Stimulated activated effector memory CD8-positive, alpha-beta T cell treated with anti-CD3 and anti-CD28 coated beads, Interleukin-12 subunit alpha, Interleukin-12 subunit beta, amount 100 ng/mL, for 72 hours (primary cell): Measurements from ENCODE around the gene SLC25A21.

ENCODE experiments used
- ATAC-seq: fragments of 150-1000 bp; cut with Tn5 transposase; 2 replicates; pipeline ENCODE4 v1.10.0; 2021
- DNase-seq, 2 donors: peaks; one replicate each; pipeline ENCODE4 v3.0.0; 2021 to 2022; ENCODE audit warnings: low spot score in 2 of 2
- H3K27ac Mint-ChIP-seq: one replicate; pipeline ENCODE4 v1.8.0; 2022; ENCODE audit warnings: mild to moderate bottlenecking, mixed read lengths
- H3K36me3 Mint-ChIP-seq: one replicate; pipeline ENCODE4 v1.8.0; 2022; ENCODE audit warnings: mild to moderate bottlenecking, mixed read lengths
- H3K4me1 Mint-ChIP-seq: one replicate; pipeline ENCODE4 v1.8.0; 2022; ENCODE audit warnings: mixed read lengths
- H3K4me3 Mint-ChIP-seq: one replicate; pipeline ENCODE4 v1.8.0; 2022; ENCODE audit warnings: mild to moderate bottlenecking, mixed read lengths
- H3K9me3 Mint-ChIP-seq: one replicate; pipeline ENCODE4 v1.8.0; 2022; ENCODE audit warnings: mixed read lengths

SLC25A21 gene

DNA sequence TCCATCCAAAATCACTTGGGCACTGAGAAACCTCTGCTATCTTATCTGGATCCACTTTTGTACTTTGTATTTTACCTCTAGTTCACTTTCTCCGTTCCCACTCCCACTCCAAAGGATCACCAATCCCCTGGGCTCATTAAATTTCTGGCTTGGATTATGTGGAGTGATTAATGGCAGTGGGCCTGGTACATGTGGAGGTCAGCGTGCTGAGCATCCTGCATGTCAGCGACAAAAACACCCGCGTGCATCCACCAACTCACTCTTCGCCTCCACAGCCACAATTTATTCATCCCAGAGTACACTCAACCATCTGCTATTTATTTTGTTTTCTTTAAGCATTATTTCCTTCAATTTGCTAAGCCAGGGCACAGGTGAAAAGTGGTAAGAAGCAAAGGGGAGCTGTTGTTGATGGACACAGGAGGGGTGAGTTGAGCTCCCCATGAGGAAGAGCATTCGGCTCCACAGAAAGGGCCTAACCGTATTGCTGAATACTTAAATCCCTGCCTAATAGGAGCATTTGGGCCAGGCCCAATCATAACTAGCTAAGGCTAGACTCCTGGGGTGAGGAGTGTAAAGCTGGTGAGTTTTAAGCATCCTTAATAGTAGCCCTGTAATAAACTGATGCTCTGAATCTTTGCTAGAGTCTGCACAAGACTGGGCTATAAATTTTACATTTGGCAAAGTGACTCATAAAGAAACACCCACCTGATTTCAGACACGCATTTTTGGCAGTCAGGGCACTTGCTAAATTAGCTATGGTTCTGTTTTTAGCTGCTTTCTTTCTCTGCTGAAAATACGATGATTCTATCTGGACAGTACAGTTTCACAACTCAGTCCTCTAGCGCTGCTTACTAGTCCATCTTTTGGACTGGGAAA, 137.8 kb downstream of the SLC25A21 start:
- ATAC-seq (no peak), DNase-seq (no peak)
- H3K27ac Mint-ChIP-seq = no peak overlapping the region
- H3K36me3 Mint-ChIP-seq = no peaks in the 10 kb centered on the region
- H3K4me3 Mint-ChIP-seq = no peak overlapping the region
- peaks cover 14% of the 10 kb centered on the region for H3K9me3 Mint-ChIP-seq
- H3K4me1 Mint-ChIP-seq = no peaks in the 10 kb centered on the region

DNA sequence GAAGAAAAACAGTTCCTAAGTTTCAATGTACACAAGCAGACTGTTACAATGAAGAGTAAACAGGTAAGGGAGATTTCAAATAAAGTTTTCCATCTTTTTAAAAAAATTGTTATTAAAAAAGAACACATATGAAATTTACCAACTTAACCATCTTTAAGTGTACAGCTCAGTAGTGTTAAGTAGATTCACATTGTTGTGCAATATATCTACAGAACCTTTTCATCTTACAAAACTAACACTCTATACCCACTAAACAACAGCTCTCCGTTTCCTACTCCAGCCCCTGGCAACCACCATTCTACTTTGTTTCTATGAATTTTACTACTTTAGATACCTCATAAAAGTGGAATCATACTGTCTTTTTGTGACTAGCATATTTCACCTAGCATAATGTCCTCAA, 139.5 kb downstream of the SLC25A21 start:
- Mint-ChIP-seq H3K36me3 (no peaks in the 10 kb centered on the region), H3K9me3 (peaks cover 10% of the 10 kb centered on the region), H3K27ac (no peak overlapping the region), H3K4me3 (no peak overlapping the region), H3K4me1 (no peaks in the 10 kb centered on the region)
- DNase-seq = no peak
- no peak for ATAC-seq

DNA sequence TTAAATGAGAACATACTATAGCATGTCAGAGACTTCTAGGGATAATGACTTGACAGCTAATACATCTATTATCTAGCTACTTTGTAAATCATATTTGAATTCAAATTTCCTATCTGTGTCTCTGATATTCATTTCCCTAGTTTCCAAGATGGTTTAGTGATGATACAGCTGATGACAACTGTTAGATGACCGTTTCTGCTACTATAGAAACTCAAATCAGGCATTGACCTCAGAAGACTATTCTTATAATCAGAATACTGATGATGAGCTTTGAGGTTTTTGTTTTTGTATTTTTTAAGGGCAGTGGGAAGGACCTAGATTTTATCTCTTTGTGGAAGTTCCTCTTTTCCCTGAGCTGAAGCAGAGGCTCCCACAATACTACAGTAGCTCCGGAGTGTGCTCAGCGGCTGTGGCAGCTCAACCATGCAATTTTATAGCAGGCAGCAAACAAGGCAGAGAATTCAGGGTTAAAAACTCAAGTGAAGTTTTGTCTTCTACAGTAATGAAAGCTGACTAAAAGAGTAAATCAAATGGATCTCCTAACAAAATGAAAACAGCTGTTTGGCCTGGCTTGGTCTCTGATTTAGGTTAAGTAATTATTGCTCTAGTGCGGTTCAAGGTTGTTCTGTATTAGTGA, 145.1 kb downstream of the SLC25A21 start:
- Mint-ChIP-seq H3K27ac (no peak overlapping the region), H3K9me3 (peaks cover 2% of the 10 kb centered on the region), H3K36me3 (no peaks in the 10 kb centered on the region), H3K4me3 (no peak overlapping the region), H3K4me1 (no peaks in the 10 kb centered on the region)
- ATAC-seq (no peak), DNase-seq (no peak)

DNA sequence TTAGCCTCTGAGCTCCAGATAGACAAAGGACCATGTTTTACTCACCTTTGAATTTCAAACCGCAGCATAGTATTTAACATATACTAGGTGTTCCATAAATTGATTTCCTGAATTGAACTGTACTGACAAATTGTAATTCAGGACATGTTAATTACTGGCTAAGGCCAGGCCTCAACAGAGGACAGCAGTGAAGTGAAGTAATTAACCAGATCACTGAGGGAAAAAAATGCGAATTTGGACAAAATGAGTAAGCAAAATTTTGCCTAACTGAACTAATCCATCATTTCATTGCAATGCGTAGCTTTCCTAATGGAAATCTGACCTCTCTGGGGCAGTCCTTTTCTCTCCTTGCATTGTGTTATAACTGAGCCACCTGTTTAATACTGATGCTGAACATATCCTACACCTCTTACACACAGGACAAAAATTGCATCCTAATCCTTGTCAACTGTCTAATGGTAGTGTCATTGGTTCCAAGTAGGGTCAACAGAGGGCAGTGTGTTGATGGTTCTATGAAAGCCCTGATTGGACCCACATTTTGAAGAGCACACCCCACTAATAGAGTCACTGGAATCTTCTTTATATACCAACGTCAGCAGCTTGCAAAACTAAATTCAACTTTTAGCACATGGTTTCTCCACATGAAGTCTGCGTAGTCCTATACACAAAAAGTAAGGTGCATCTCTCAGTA, 148.4 kb downstream of the SLC25A21 start:
- H3K4me1 Mint-ChIP-seq = no peaks in the 10 kb centered on the region
- H3K9me3 Mint-ChIP-seq = peaks cover 11% of the 10 kb centered on the region
- H3K27ac Mint-ChIP-seq = no peak overlapping the region
- DNase-seq (no peak), ATAC-seq (no peak)
- no peaks in the 10 kb centered on the region for H3K36me3 Mint-ChIP-seq
- no peak overlapping the region for H3K4me3 Mint-ChIP-seq

DNA sequence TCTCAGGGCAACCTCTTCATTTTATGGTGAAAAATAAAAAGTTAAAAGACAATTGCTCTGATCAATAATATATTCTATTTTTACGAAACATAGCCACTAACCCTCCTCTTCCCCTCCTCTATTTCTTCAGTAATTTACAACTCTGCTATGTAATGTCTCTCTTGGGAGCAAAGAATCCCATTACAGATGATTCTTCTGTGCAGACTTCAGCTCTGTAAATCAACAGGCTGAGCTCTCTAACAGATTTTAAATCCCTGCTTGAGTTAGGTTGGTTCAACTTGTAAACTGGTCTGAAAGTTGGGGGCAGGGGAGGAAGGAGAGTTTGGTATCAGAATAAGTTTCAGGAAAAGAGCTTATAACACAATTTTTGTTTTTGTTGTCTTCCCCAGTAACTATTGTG, 151.0 kb downstream of the SLC25A21 start:
- ATAC-seq (no peak), DNase-seq (no peak)
- Mint-ChIP-seq H3K9me3 (peaks cover 18% of the 10 kb centered on the region), H3K4me3 (no peak overlapping the region), H3K27ac (no peak overlapping the region), H3K36me3 (no peaks in the 10 kb centered on the region), H3K4me1 (no peaks in the 10 kb centered on the region)

DNA sequence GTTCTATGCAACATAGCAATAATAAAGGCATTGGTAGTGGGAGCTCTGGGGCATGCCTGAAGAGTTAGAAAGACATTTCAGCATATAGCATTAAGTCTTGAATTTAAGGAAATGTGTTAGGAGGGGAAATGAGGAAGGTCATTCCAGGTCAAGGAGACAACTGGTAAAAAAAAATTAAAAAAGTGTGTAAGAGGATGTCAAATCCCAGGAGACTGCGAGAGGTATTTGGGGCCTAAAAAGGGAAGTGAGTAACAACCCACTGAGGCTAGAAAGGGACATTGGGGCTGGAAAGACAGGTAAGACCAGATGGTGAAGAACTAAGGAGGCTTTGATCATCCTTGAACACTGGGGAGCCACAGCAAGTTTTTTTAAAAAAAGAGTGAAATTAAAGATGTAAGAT, 152.9 kb downstream of the SLC25A21 start:
- Mint-ChIP-seq H3K27ac (no peak overlapping the region), H3K4me1 (no peaks in the 10 kb centered on the region), H3K9me3 (peaks cover 19% of the 10 kb centered on the region), H3K36me3 (no peaks in the 10 kb centered on the region), H3K4me3 (no peak overlapping the region)
- ATAC-seq (no peak), DNase-seq (no peak)

DNA sequence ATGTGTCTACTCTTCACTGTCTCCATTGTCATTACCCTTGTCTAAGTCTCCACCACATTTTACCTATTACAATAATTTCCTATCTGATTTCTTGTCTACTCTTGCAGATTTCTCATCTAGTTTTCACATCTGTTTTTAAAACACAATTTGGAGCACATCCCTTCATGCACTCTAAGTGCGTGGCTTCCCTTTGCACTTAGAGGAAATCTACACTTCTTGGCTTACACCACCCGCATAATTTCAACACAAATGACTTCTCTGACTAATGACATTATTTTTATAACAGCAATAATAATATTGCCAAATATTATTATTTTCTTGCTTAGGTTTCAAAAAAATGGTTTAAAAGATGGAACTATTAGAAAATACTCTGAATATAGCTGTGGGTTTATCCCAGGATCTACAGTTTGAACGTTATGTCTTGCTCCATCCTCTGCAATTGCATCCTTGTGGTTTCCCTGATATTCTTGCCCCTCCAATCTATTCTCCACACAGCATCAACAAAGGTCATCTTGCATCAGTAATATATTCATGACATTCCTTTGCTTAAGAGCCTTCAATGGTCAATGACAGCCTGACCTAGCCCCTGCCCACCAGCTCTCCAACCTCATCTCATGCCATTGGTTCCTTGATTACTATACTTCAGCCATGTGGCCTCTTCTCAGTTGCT, 153.7 kb downstream of the SLC25A21 start:
- DNase-seq (no peak), ATAC-seq (no peak)
- no peak overlapping the region for H3K4me3 Mint-ChIP-seq
- no peak overlapping the region for H3K27ac Mint-ChIP-seq
- no peaks in the 10 kb centered on the region for H3K36me3 Mint-ChIP-seq
- H3K9me3 Mint-ChIP-seq = peaks cover 24% of the 10 kb centered on the region
- H3K4me1 Mint-ChIP-seq = no peaks in the 10 kb centered on the region

DNA sequence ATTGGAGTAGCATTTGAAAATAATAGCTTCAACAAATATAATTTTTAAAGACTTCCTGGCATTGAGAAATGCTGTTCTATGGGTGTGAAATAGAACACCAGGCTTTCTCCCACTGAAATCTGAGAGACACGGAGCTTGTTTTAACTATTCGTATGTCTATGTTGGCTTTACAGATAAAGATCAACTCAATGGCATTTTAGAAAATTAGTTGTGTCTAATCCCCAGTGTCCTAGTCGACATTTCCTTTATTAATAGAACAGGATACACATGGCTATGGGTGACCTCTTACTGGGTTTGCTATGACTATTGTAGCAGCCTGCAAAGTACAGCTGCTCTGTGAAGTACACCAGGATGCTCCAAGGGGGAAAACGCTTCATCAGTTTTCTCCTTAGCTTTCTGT, 159.3 kb downstream of the SLC25A21 start:
- H3K36me3 Mint-ChIP-seq = no peaks in the 10 kb centered on the region
- ATAC-seq = no peak
- no peak overlapping the region for H3K27ac Mint-ChIP-seq
- no peak for DNase-seq
- no peaks in the 10 kb centered on the region for H3K4me1 Mint-ChIP-seq
- H3K9me3 Mint-ChIP-seq = peaks cover 18% of the 10 kb centered on the region
- no peak overlapping the region for H3K4me3 Mint-ChIP-seq

DNA sequence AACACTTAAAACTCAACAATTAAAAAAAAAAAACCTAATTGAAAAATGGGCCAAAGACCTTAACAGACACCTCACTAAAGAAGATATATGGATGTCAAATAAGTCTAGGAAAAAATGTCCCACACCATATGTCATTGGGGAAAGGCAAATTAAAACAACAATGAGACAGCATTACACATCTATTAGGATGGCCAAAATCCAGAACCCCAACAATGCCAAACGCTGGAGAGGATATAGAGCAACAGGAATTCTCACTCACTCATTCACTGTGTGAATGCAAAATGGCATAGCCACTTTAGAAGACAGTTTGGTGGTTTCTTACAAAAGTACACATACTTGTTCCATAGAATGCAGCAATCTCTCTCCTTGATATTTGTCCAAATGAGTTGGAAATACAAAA, 173.7 kb downstream of the SLC25A21 start:
- H3K4me3 Mint-ChIP-seq = no peak overlapping the region
- peaks cover 9% of the 10 kb centered on the region for H3K9me3 Mint-ChIP-seq
- H3K4me1 Mint-ChIP-seq = no peaks in the 10 kb centered on the region
- DNase-seq = no peak
- H3K27ac Mint-ChIP-seq = no peak overlapping the region
- no peaks in the 10 kb centered on the region for H3K36me3 Mint-ChIP-seq
- no peak for ATAC-seq

DNA sequence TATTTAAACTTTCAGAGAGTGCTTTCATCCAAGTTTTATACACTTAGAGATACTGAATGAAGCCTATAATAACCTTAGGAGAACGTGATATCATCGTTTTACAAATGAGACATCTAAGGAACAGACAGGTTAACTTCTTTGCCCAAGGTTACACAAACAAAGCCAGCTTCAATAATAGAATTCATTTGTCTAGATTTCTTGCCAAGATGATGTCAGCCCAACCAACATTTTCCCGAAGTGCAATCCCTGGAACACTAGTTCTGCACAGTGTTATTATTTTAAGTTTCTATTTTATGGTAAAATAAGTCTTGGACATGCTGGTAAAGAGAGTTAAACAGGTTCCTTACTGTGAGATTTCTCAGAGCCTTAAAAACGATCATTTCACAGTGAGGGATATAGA, 174.6 kb downstream of the SLC25A21 start:
- H3K27ac Mint-ChIP-seq = no peak overlapping the region
- no peak overlapping the region for H3K4me3 Mint-ChIP-seq
- DNase-seq = no peak
- peaks cover 9% of the 10 kb centered on the region for H3K9me3 Mint-ChIP-seq
- H3K4me1 Mint-ChIP-seq = no peaks in the 10 kb centered on the region
- ATAC-seq = no peak
- no peaks in the 10 kb centered on the region for H3K36me3 Mint-ChIP-seq

DNA sequence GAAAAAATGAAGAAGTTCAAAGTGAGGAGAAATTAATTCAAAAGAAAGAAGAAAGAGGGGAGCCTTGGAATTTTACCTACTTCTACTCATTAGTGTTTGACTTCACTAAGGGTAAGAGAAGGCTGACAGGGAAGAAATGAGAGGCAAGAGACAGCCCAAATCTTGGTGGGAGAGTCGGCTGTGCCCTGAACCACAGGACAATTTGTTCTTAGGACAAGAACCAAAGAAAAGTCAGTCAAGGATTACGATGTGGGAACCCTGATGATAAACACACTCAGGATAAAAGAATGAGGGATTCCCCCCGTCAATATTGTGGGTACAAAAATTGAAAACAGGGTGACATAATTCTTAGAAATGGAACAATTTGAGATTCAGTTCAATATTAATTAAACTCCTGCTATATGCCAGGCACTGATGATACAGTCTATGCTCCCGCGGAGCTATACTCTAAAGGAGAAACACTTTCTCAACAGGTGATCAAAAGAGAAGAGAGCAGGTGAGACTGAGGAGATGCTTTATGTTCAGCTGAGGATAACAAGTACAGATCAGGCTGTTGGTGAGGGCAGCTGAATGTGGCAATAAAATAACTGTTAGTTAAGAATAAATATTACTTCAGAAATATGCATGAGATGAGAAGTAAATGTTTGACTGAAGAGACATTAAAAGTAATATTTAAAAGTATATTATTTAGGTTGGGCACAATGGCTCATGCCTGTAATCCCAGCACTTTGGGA, 175.4 kb downstream of the SLC25A21 start:
- Mint-ChIP-seq H3K27ac (no peak overlapping the region), H3K4me3 (no peak overlapping the region), H3K4me1 (no peaks in the 10 kb centered on the region), H3K36me3 (no peaks in the 10 kb centered on the region), H3K9me3 (peaks cover 9% of the 10 kb centered on the region)
- no peak for ATAC-seq
- no peak for DNase-seq

DNA sequence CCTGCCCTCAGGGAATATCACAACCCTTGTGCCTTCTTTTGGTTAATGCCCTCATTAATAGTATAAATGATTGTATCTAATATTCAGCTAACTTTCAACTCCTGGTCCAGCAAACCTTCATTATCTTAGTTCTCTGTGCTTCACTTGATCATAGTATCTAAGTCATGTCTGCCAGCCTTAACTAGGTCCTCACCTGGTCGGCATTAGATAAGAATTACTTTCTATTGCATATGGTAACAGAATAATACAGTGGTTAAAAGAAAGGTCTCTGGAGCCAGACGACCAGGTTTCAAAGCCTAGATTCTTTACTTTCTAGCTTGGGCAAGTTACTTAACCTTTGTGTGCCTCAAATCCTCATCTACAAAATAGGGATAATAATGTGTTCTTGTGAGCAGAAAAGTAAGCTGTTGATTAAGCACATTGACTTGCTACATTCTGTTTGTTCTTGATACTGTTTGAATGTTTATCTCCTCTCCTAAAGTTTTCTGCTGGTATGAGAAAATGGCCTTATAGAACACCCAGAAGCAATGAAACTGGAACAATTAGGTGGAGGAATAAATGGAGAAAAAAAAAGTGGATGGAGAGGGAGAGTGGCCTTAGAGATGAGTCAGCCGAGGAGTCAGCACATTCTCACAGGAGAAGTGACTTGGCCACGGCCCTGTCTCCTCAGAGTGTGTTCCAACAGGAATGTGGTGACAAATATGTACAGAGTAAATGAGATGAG, 176.1 kb downstream of the SLC25A21 start:
- Mint-ChIP-seq H3K36me3 (no peaks in the 10 kb centered on the region), H3K9me3 (peaks cover 6% of the 10 kb centered on the region), H3K4me3 (no peak overlapping the region), H3K27ac (no peak overlapping the region), H3K4me1 (no peaks in the 10 kb centered on the region)
- DNase-seq (no peak), ATAC-seq (no peak)

DNA sequence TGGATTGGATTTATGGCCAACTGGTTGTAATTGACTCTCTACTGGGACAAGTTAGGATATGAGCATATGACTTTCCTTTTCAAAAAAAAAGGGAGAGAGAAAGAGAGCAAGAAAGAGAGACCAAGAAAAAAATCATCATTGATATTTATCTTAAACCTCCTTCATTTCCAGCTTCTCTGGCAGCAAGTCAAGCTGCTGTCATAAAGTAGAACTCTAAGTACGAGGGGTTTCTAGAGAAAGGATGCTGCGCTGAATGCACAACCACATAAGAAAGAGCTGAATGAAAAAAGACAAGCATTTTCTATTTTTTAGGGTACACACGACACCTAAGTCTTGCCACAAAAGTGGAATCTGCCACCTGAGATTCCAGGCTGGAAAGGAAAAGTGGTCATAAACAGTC, 182.6 kb downstream of the SLC25A21 start:
- H3K9me3 Mint-ChIP-seq = peaks cover 6% of the 10 kb centered on the region
- H3K4me1 Mint-ChIP-seq = no peaks in the 10 kb centered on the region
- no peak for DNase-seq
- ATAC-seq = no peak
- no peaks in the 10 kb centered on the region for H3K36me3 Mint-ChIP-seq
- no peak overlapping the region for H3K27ac Mint-ChIP-seq
- H3K4me3 Mint-ChIP-seq = no peak overlapping the region

DNA sequence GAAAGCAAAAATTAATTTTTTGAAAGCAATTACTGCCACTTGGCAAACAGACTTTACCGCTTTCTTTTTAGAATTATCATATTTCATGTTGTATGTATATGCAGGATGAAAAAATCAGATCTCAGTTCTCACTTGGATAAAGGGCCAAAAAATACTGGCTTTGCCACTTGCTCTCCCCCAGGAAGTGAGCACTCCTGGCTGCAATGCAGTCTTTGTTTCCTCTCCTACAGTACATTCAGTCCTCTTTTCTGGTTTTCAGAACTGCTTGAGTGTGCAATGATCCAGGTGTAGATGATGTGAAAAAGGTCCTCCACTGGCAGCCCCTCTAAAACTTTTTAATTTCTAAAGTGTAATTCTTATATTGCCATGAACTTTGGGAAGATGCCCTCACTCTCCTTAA, 183.4 kb downstream of the SLC25A21 start:
- no peak for ATAC-seq
- no peak overlapping the region for H3K4me3 Mint-ChIP-seq
- no peaks in the 10 kb centered on the region for H3K4me1 Mint-ChIP-seq
- peaks cover 8% of the 10 kb centered on the region for H3K9me3 Mint-ChIP-seq
- no peak overlapping the region for H3K27ac Mint-ChIP-seq
- DNase-seq = no peak
- H3K36me3 Mint-ChIP-seq = no peaks in the 10 kb centered on the region
